Psoas muscle (tissue), 8 donors: ENCODE measurements around the gene ALK. TPM values are rescaled to one million over a fixed set of nuclear protein-coding genes. Genes with fewer than 3 reads are reported as not detected.

ENCODE experiments used
- ATAC-seq, 4 donors: fragments of 200-7000 bp; cut with Tn5 transposase; one replicate each; pipeline ENCODE4 v1.9.1; 2020; ENCODE audit warnings: moderate library complexity in 3 of 4, mild to moderate bottlenecking in 2 of 4
- DNase-seq, 2 donors: peaks; one replicate each; pipeline ENCODE4 v3.0.0-alpha.2; 2020
- H3K27ac ChIP-seq: fragments of 200-600 bp; one replicate; pipeline ENCODE4 v1.8.0; 2022
- H3K27me3 ChIP-seq, 3 donors: fragments of 200-600 bp in 1 of 3; one replicate each; pipeline versions ENCODE4 v1.6.1 to v1.8.0; 2013 to 2022; ENCODE audit warnings: low read length in 2 of 3, mild to moderate bottlenecking in 2 of 3, moderate library complexity in 1 of 3; ENCODE audit not compliant: insufficient read depth in 3 of 3
- H3K36me3 ChIP-seq, 2 donors: fragments of 200-600 bp in 1 of 2; one replicate each; pipeline versions ENCODE4 v1.6.1 to v1.8.0; 2013 to 2022; ENCODE audit warnings: low read depth in 1 of 2, mild to moderate bottlenecking in 1 of 2, moderate library complexity in 1 of 2; ENCODE audit not compliant: insufficient read depth in 1 of 2
- H3K4me1 ChIP-seq: fragments of 200-600 bp; one replicate; pipeline ENCODE4 v1.8.0; 2022
- H3K4me3 ChIP-seq: fragments of 200-600 bp; one replicate; pipeline ENCODE4 v1.8.0; 2022; ENCODE audit warnings: mild to moderate bottlenecking
- H3K9me3 ChIP-seq: fragments of 200-600 bp; one replicate; pipeline ENCODE4 v1.8.0; 2022
- CTCF ChIP-seq: fragments of 200-600 bp; IDR thresholded peaks from one replicate; pipeline ENCODE4 v1.8.0; 2022; ENCODE audit warnings: antibody characterized with exemption
- WGBS, 3 donors: extraction: QIAGEN DNeasy Blood & Tissue Kit; methylation state at CpG; one replicate each; pipeline versions ENCODE4 v1.1.6 to v1.1.7; 2013; 5-methylcytosine and 5-hydroxymethylcytosine counted together
- intact Hi-C, 2 donors: fragments of 100-400 bp; cut with DNase I; formaldehyde crosslinking; loops; one replicate each; pipeline versions ENCODE4 v1.11.0 to v1.14.2; 2022
- polyA plus RNA-seq, 3 donors: library from polyadenylated mRNA; stranded (reverse); fragments of 200-250 nt; gene quantifications; one replicate each; pipeline ENCODE4 v1.2.3, GENCODE V29; 2013
- total RNA-seq, 4 donors: library from RNA; stranded (reverse); fragmentation: NEBNext Ultra II Directional in 2 of 4; extraction: Animal tissue kit (Norgen Biotek cat#: 25700) in 2 of 4; gene quantifications; one replicate each; pipeline versions ENCODE4 v1.2.1 to v1.2.4, GENCODE V29; 2021 to 2023
- donor health status: healthy with polysubstance abuse.
- donor health status: DM: no; HTN: no; CAD: no; lungs with moderate emphysema.
- donor health status: Bipolar disorder and iron deficiency.
- donor health status: healthy.
- donor health status: DM: yes; HTN: yes; CAD: no.
- donor health status: DM: no; HTN: no; CAD: no.
- donor health status: DM: no; HTN: no; CAD: no.
- donor health status: DM: yes; HTN: yes; CAD: no.

ALK gene
- total and polyA plus RNA-seq, 7 donors = 0.03 to 0.32 (median 0.08) TPM; not detected in 2

GRCh38 chr2:29650631-29651097 lies 270.7 kb downstream of the ALK start:
- Histone ChIP-seq H3K4me1 (no peaks in the 10 kb centered on the region), H3K27ac (no peak overlapping the region), H3K9me3 (peaks cover 7% of the 10 kb centered on the region), H3K27me3 (peaks cover 0 to 2% (median 0%) of the 10 kb centered on the region in 3 donors), H3K4me3 (no peak overlapping the region), H3K36me3 (no peaks in the 10 kb centered on the region)
- ATAC-seq (no peak), DNase-seq (no peak)
- TF ChIP-seq CTCF = no peak
- intact Hi-C loops = no loop called here
- WGBS, 3 donors = 35 to 53% (median 38%) methylated on average over 8 of the region's 8 CpGs

GRCh38 chr2:29644949-29645348 lies 276.4 kb downstream of the ALK start:
- Histone ChIP-seq H3K4me1 (no peaks in the 10 kb centered on the region), H3K9me3 (peaks cover 7% of the 10 kb centered on the region), H3K27ac (no peak overlapping the region), H3K27me3 (peaks cover 0 to 2% (median 0%) of the 10 kb centered on the region in 3 donors), H3K4me3 (no peak overlapping the region), H3K36me3 (no peaks in the 10 kb centered on the region)
- intact Hi-C loops = no loop called here
- no peak for ATAC-seq
- no peak for DNase-seq
- WGBS, 3 donors = 74 to 91% (median 86%) methylated on average over 1 of the region's 1 CpG
- TF ChIP-seq CTCF = no peak

- no peaks in the 10 kb centered on the region for H3K36me3 ChIP-seq
- no peak for ATAC-seq
- H3K4me3 ChIP-seq = no peak overlapping the region
- no peak for TF ChIP-seq CTCF
- H3K27me3 ChIP-seq = no peaks in the 10 kb centered on the region
- H3K27ac ChIP-seq = no peak overlapping the region
- intact Hi-C loops = no loop called here
- H3K4me1 ChIP-seq = no peaks in the 10 kb centered on the region
- H3K9me3 ChIP-seq = no peaks in the 10 kb centered on the region
- DNase-seq = no peak
These were observed 278.2 kb downstream of the ALK start for GRCh38 chr2:29643196-29643595.

- WGBS, 3 donors = 79 to 90% (median 86%) methylated on average over 5 of the region's 5 CpGs
- DNase-seq = no peak
- intact Hi-C loops = no loop called here
- Histone ChIP-seq H3K27ac (no peak overlapping the region), H3K27me3 (no peaks in the 10 kb centered on the region), H3K9me3 (no peaks in the 10 kb centered on the region), H3K4me1 (no peaks in the 10 kb centered on the region), H3K36me3 (no peaks in the 10 kb centered on the region), H3K4me3 (no peak overlapping the region)
- no peak for ATAC-seq
- no peak for TF ChIP-seq CTCF
These were observed 281.0 kb downstream of the ALK start for GRCh38 chr2:29640360-29640759.

GRCh38 chr2:29638641-29639040 lies 282.7 kb downstream of the ALK start:
- H3K9me3 ChIP-seq = no peaks in the 10 kb centered on the region
- TF ChIP-seq CTCF = no peak
- no peaks in the 10 kb centered on the region for H3K4me1 ChIP-seq
- H3K27ac ChIP-seq = no peak overlapping the region
- ATAC-seq (no peak), DNase-seq (no peak)
- 85 to 95% (median 89%) methylated on average over 2 of the region's 2 CpGs for WGBS, 3 donors
- no peak overlapping the region for H3K4me3 ChIP-seq
- H3K27me3 ChIP-seq = no peaks in the 10 kb centered on the region
- intact Hi-C loops = no loop called here
- no peaks in the 10 kb centered on the region for H3K36me3 ChIP-seq
